PFSK-1 (cell line): ENCODE measurements around the gene TAF8.

Experiments used
- FOXP2 ChIP-seq: optimal IDR thresholded peaks from 2 replicates; pipeline ENCODE3; 2011; ENCODE audit warnings: borderline replicate concordance, control low read depth, inconsistent platforms; ENCODE audit not compliant: insufficient read depth; ENCODE audit errors: extremely low read length, extremely low read depth
- POLR2AphosphoS5 ChIP-seq: IDR thresholded peaks from 2 replicates; pipeline ENCODE4 v1.6.1; 2012; ENCODE audit warnings: low read depth, mild to moderate bottlenecking, control low read depth, low read length, moderate library complexity
- SIN3A ChIP-seq: IDR thresholded peaks from 2 replicates; pipeline ENCODE4 v1.6.1; 2012; ENCODE audit warnings: mild to moderate bottlenecking, low read length, moderate library complexity, borderline replicate concordance; ENCODE audit not compliant: insufficient read depth
- TAF1 ChIP-seq: IDR thresholded peaks from 2 replicates; pipeline ENCODE4 v1.6.1; 2012; ENCODE audit warnings: low read length, control low read depth, borderline replicate concordance; ENCODE audit not compliant: insufficient read depth
- TF ChIP-seq, protein P1 (sequence below), 2 experiments: IDR thresholded peaks; 2 replicates each; pipeline versions ENCODE4 v1.6.1 to v1.8.0; 2011 to 2012; ENCODE audit warnings: low read depth in 2 of 2, low read length in 2 of 2, control low read depth in 1 of 2, inconsistent platforms in 1 of 2, mild to moderate bottlenecking in 1 of 2, moderate library complexity in 1 of 2; ENCODE audit not compliant: insufficient read depth in 1 of 2

TAF8 gene

DNA sequence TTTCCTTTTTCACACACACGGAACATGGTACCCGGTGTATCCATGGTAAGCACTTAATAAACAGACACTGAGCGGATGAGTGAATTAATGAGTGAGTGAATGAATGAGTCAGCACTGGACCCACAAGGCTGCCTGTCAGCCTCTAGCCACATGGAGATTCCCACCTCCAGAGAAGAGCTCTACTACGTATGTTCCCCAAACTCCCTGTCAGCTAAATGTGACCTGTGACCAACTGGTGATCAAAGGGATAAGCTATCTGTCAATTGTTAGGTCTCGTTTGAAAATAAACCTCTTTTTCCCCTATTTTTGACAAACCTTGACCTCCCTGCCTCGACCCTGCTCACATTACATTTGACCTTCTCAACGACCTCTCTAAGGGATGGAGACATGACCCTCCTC, 24.5 kb upstream of the TAF8 start:
- no peak for TF ChIP-seq TAF1
- TF ChIP-seq SIN3A: no peak
- no peak for TF ChIP-seq POLR2AphosphoS5
- no peak for TF ChIP-seq FOXP2
- TF ChIP-seq, protein P1, sequence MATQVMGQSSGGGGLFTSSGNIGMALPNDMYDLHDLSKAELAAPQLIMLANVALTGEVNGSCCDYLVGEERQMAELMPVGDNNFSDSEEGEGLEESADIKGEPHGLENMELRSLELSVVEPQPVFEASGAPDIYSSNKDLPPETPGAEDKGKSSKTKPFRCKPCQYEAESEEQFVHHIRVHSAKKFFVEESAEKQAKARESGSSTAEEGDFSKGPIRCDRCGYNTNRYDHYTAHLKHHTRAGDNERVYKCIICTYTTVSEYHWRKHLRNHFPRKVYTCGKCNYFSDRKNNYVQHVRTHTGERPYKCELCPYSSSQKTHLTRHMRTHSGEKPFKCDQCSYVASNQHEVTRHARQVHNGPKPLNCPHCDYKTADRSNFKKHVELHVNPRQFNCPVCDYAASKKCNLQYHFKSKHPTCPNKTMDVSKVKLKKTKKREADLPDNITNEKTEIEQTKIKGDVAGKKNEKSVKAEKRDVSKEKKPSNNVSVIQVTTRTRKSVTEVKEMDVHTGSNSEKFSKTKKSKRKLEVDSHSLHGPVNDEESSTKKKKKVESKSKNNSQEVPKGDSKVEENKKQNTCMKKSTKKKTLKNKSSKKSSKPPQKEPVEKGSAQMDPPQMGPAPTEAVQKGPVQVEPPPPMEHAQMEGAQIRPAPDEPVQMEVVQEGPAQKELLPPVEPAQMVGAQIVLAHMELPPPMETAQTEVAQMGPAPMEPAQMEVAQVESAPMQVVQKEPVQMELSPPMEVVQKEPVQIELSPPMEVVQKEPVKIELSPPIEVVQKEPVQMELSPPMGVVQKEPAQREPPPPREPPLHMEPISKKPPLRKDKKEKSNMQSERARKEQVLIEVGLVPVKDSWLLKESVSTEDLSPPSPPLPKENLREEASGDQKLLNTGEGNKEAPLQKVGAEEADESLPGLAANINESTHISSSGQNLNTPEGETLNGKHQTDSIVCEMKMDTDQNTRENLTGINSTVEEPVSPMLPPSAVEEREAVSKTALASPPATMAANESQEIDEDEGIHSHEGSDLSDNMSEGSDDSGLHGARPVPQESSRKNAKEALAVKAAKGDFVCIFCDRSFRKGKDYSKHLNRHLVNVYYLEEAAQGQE (IDR thresholded peaks at IDR 0.05; ENCODE audit: insufficient read depth in 1 of 2, low read depth in 2 of 2, low read length in 2 of 2): no peak

DNA sequence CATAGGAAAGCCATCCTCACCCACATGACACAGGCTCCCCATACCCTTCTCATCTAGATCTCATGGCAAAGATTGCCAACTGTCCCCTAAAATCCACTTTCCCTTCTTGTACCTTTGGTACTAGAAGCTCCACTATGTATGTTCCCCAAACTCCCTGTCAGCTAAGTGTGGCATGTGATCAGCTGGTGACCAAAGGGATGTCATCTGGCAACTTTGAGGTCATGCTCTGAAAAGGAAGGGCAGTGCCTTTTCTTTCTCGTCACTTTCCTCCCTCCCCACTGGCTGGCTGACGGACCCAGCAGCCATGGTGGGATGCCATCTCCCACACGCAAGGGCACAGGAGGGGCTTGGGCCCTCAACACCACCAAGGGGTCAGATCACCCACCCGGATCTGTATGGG, 23.8 kb upstream of the TAF8 start:
- TF ChIP-seq TAF1: no peak
- no peak for TF ChIP-seq POLR2AphosphoS5
- TF ChIP-seq, protein P1 (IDR thresholded peaks at IDR 0.05; ENCODE audit: insufficient read depth in 1 of 2, low read depth in 2 of 2, low read length in 2 of 2): no peak
- no peak for TF ChIP-seq SIN3A
- no peak for TF ChIP-seq FOXP2

GRCh38 chr6:42028234-42029061, 21.9 kb upstream of the TAF8 start:
- TF ChIP-seq POLR2AphosphoS5: no peak
- TF ChIP-seq FOXP2: no peak
- no peak for TF ChIP-seq TAF1
- no peak for TF ChIP-seq SIN3A
- TF ChIP-seq, protein P1 (IDR thresholded peaks at IDR 0.05; ENCODE audit: insufficient read depth in 1 of 2, low read depth in 2 of 2, low read length in 2 of 2): no peak

DNA sequence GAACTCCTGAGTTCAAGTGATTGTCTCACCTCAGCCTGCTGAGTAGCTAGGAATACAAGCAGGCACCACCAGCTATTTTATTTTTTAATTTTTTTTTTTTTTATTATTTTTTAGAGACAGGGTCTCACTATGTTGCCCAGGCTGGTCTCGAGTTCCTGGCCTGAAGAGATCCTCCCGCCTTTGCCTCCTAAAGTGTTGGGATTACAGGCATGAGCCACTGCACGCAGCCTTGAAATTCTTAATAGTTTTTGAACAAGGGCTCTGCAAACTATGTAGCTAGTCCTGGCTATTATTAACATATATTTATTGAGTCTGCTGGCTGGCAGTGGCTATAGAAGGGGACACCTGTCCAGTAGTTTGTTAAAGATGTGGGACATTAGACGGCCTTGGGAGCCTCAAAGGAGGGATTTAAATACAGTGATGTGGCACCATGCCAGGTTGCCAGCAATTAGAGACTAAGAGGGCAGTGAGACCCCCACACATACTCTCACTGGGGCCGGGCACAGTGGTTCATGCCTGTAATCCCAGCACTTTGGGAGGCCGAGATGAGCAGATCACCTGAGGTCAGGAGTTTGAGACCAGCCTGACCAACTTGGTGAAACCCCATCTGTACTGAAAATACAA, 21.1 kb upstream of the TAF8 start:
- TF ChIP-seq POLR2AphosphoS5: no peak
- TF ChIP-seq SIN3A: no peak
- no peak for TF ChIP-seq FOXP2
- no peak for TF ChIP-seq TAF1
- TF ChIP-seq, protein P1 (IDR thresholded peaks at IDR 0.05; ENCODE audit: insufficient read depth in 1 of 2, low read depth in 2 of 2, low read length in 2 of 2): no peak

DNA sequence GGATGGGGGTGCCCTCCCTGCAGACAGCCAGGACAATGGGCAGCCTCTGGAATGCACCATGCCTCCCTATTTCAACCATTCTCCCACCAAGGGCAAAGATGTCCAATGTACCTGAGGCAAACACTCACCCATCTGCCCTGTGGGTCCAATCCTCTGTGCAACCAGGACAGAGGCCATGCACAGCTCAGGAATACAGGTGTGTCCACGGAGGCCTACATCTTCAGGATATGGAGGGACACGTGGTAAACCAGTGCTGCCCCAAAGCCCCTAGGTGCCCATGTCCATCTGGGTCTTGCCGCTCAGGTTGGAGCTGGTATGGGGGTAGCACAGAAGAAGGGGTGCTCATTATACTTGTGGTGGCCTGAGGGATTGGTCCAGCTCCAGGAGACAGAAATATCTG, 20.4 kb upstream of the TAF8 start:
- TF ChIP-seq FOXP2 (no peak), POLR2AphosphoS5 (no peak), TAF1 (no peak), SIN3A (no peak)
- TF ChIP-seq, protein P1 (IDR thresholded peaks at IDR 0.05; ENCODE audit: insufficient read depth in 1 of 2, low read depth in 2 of 2, low read length in 2 of 2): no peak
